Gastrocnemius medialis (tissue), 4 donors: ENCODE results near the gene NLGN4Y.

Source experiments
- POLR2A ChIP-seq, 2 donors: fragments of 450-650 bp; IDR thresholded peaks; one replicate each; pipeline ENCODE4 v1.6.1; 2017; ENCODE audit warnings: antibody characterized with exemption in 2 of 2, mild to moderate bottlenecking in 2 of 2, moderate library complexity in 2 of 2
- TF ChIP-seq, protein P1 (sequence below), 5 experiments: fragments of 450-650 bp in 3 of 5; fragments of 200-600 bp in 2 of 5; sonication (generic) in 2 of 5; IDR thresholded peaks in 4 of 5; conservative IDR thresholded peaks in 1 of 5; 1 replicate in 4 of 5; 2 replicates in 1 of 5; pipeline ENCODE4 v1.5.1; 2016 to 2019; ENCODE audit warnings: antibody characterized with exemption in 5 of 5, mild to moderate bottlenecking in 3 of 5, moderate library complexity in 3 of 5

DNA sequence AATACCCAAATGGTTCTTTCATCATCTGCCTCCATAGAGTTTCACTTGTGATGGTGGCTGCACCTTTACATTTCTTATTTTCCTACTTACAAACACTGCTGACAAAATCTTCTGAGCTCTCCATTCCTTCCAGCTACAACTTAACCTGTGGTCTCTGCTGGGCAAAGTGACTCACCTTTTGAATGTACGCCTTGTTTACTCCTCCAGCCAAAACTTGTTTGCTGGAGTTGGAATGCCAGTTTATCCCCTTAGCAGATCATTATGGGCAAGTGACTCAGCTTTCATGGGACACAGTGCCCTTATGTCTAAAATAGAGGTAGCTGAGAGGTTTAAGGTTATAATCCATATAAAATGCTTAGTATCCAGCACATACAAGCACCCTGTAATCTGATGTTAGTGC lies 107.3 kb downstream of the NLGN4Y start:
- TF ChIP-seq, protein P1, sequence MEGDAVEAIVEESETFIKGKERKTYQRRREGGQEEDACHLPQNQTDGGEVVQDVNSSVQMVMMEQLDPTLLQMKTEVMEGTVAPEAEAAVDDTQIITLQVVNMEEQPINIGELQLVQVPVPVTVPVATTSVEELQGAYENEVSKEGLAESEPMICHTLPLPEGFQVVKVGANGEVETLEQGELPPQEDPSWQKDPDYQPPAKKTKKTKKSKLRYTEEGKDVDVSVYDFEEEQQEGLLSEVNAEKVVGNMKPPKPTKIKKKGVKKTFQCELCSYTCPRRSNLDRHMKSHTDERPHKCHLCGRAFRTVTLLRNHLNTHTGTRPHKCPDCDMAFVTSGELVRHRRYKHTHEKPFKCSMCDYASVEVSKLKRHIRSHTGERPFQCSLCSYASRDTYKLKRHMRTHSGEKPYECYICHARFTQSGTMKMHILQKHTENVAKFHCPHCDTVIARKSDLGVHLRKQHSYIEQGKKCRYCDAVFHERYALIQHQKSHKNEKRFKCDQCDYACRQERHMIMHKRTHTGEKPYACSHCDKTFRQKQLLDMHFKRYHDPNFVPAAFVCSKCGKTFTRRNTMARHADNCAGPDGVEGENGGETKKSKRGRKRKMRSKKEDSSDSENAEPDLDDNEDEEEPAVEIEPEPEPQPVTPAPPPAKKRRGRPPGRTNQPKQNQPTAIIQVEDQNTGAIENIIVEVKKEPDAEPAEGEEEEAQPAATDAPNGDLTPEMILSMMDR (IDR thresholded peaks at IDR 0.05 in 4 of 5, conservative IDR thresholded peaks at IDR 0.05 in 1 of 5), result no peak
- TF ChIP-seq POLR2A (IDR thresholded peaks at IDR 0.05), result no peak
